ENCODE data around the gene DLK2. TPM values are rescaled to one million over a fixed set of nuclear protein-coding genes. Genes with fewer than 3 reads are reported as not detected.

Gene DLK2
- total RNA-seq, 1 donor from 2014 or later: 8.2 TPM

DNA sequence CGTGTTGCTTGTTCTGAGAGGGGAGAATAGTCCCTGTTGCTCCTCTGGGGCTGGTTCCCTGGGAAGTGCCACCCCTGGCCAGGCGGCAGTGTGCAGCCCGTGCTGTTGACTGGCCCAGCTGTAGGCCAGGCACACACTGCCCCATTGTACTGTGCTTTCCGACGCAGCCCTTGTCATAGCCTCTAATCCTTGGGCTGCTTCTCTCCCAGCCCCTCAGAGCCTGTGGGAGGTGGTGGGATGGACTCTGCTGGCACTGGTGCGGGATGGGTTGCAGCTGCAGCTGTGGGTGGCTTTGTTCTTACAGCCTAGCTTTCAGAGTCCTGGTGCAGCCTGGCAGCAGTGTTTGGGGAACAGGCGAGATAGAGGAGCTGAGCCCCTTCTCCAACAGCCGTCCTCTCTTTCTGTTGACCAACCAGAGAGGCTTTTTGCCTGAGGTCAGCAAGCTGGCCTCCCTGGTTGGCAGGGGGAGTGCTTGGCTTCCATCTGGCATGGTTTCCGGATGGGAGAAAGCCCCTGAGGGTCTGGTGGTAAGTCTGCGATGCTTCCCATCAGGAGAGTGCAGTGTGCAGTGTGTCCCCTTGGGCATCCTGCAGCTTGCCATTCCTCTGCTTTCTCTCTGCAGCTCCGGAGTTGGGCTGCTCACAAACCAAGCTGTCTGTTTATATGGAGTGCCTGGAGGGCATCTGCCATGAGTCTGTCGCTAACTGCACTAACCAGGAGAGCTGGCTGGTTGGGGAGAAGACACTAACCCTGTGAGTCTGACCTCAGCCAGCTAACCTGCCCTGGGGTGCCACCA is 34.1 kb upstream of the DLK2 start:
- H3K36me3 ChIP-seq (ENCODE audit: control insufficient read depth, insufficient read depth, low read length): no peaks in the 10 kb centered on the region
- H3K4me3 ChIP-seq (ENCODE audit: low read depth, low read length): no peak overlapping the region
- DNase-seq (ENCODE audit: low read depth) (no peak), FAIRE-seq (no peak)
- H3K27me3 ChIP-seq (ENCODE audit: control insufficient read depth, insufficient read depth, low read length): no peaks in the 10 kb centered on the region
- no peak for TF ChIP-seq CTCF (IDR thresholded peaks at IDR 0.05; ENCODE audit: insufficient read depth, low read length, severe bottlenecking)

- FAIRE-seq: no peak
- no peak for DNase-seq (ENCODE audit: low read depth)
Observed at GRCh38 chr6:43488667-43489276, 33.4 kb upstream of the DLK2 start.

GRCh38 chr6:43481591-43482236 is 26.4 kb upstream of the DLK2 start:
- FAIRE-seq: no peak
- Histone ChIP-seq H3K4me3 (ENCODE audit: low read depth, low read length) (no peak overlapping the region), H3K36me3 (ENCODE audit: control insufficient read depth, insufficient read depth, low read length) (peaks cover 2% of the 10 kb centered on the region), H3K27me3 (ENCODE audit: control insufficient read depth, insufficient read depth, low read length) (no peaks in the 10 kb centered on the region)
- TF ChIP-seq CTCF (IDR thresholded peaks at IDR 0.05; ENCODE audit: insufficient read depth, low read length, severe bottlenecking): no peak
- DNase-seq (ENCODE audit: low read depth): peak; percentile 93

More at GRCh38 chr6:43488667-43489276, 33.4 kb upstream of the DLK2 start:
- H3K4me3 ChIP-seq (ENCODE audit: low read depth, low read length): no peak overlapping the region
- TF ChIP-seq CTCF (IDR thresholded peaks at IDR 0.05; ENCODE audit: insufficient read depth, low read length, severe bottlenecking): no peak
- no peaks in the 10 kb centered on the region for H3K36me3 ChIP-seq (ENCODE audit: control insufficient read depth, insufficient read depth, low read length)
- H3K27me3 ChIP-seq (ENCODE audit: control insufficient read depth, insufficient read depth, low read length): no peaks in the 10 kb centered on the region

DNA sequence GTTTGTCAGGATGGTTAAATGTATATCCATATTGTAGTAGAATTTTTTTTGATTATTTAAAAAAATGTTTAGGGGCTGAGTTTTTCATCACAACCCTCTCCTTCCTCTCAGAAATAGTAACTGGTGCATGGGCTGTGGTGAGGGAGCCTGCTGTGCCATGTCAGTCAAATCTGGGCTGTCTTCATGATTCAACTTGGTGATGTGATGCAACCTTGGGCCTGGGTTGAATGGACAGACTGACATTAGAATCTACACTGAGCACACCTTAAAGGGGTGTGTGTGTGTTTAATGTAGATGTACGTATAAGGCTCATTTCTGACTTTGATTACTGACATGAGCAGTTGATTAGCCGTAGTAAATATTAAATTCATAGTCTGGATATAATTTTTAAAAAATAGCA is 25.7 kb upstream of the DLK2 start:
- Histone ChIP-seq H3K4me3 (ENCODE audit: low read depth, low read length) (no peak overlapping the region), H3K36me3 (ENCODE audit: control insufficient read depth, insufficient read depth, low read length) (peaks cover 2% of the 10 kb centered on the region), H3K27me3 (ENCODE audit: control insufficient read depth, insufficient read depth, low read length) (no peaks in the 10 kb centered on the region)
- FAIRE-seq (no peak), DNase-seq (ENCODE audit: low read depth) (peak; percentile 89)
- TF ChIP-seq CTCF (IDR thresholded peaks at IDR 0.05; ENCODE audit: insufficient read depth, low read length, severe bottlenecking): no peak

DNA sequence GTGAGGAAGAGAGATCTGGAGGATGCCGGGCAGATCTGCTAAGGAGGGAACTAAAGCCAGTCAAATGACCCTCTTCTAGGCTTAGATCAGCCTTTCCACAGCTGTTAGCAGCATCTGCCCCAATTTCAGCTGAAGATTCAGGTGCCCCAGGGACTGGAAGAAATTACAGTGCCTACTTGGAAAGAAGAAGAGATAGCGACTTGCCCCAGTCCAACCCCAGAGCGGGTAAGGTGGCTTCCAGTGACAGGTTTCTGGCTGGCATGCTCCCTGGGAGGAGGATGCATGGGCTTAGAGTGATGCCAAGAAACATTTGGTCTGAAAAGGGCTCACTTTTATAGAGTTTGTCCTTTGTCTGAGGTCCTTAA is 22.6 kb upstream of the DLK2 start:
- Histone ChIP-seq H3K4me3 (ENCODE audit: low read depth, low read length) (peak overlapping the region; percentile 64), H3K36me3 (ENCODE audit: control insufficient read depth, insufficient read depth, low read length) (peaks cover under 1% of the 10 kb centered on the region), H3K27me3 (ENCODE audit: control insufficient read depth, insufficient read depth, low read length) (no peaks in the 10 kb centered on the region)
- TF ChIP-seq CTCF (IDR thresholded peaks at IDR 0.05; ENCODE audit: insufficient read depth, low read length, severe bottlenecking): no peak
- no peak for FAIRE-seq
- no peak for DNase-seq (ENCODE audit: low read depth)
